Measurements from ENCODE around the gene MYD88. TPM values are rescaled to one million over a fixed set of nuclear protein-coding genes. Genes with fewer than 3 reads are reported as not detected.
"Not testable (repeated sequence)": the region's sequence is repeated elsewhere in the genome, so short reads cannot be mapped to it uniquely, and the experiment has no call there.

MYD88 gene
- total RNA-seq, 1 experiment from 2014 or later = 5.2 TPM

- H3K4me1 ChIP-seq (replicated peaks) = no peaks in the 10 kb centered on the region
- H3K27me3 ChIP-seq (replicated peaks) = no peaks in the 10 kb centered on the region
- H3K27ac ChIP-seq = no peak overlapping the region
- H3K9me3 ChIP-seq (replicated peaks) = no peaks in the 10 kb centered on the region
- H3K36me3 ChIP-seq = peaks cover 88% of the 10 kb centered on the region
- no peak for DNase-seq (ENCODE audit: low read depth in 1 of 2, low spot score in 2 of 2)
- no peak overlapping the region for H3K4me3 ChIP-seq
Observed at GRCh38 chr3:38125305-38126120, 12.9 kb upstream of the MYD88 start.

- Histone ChIP-seq H3K4me3 (no peak overlapping the region), H3K4me1 (replicated peaks) (no peaks in the 10 kb centered on the region), H3K36me3 (peaks cover 89% of the 10 kb centered on the region), H3K27me3 (replicated peaks) (no peaks in the 10 kb centered on the region), H3K27ac (no peak overlapping the region), H3K9me3 (replicated peaks) (no peaks in the 10 kb centered on the region)
- DNase-seq (ENCODE audit: low read depth in 1 of 2, low spot score in 2 of 2) = peak in 1 of 2 experiments; percentile 25
Observed at GRCh38 chr3:38126121-38126892, 12.2 kb upstream of the MYD88 start.

DNA sequence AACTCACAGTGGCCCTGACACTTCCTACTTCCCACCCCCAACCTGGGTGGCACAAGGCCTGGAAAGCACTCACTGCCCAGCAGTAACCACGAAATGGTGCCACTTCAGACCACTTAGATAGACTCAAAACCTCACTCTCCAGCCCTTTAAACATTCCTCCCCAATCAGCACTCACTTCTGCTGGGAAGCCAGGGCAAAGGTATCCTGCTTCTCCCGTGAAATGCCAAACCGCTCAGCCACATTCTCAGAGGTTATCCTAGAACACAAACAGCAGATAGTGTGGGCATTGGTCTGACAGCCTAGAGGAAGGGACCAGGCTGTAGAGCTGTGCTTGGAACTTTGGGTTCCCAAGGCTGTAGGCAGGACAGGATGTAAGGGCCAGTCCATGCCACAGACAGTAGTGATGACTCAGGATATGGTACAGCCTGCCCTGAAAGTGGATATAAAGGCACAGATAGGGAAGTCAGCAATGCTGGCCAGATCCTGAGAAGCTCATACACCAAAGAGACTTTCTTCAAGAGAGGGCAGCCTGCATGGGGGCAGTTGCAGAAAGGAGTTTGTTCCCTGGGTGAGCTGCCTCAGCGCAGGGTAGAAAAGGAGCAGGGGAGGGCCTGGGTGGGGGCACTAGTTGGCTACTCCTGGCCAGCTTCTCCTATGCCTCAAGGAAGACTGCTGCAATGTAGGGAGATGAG lies 10.7 kb upstream of the MYD88 start:
- peak in 1 of 2 experiments; percentile 23 for DNase-seq (ENCODE audit: low read depth in 1 of 2, low spot score in 2 of 2)
- H3K4me1 ChIP-seq (replicated peaks) = no peaks in the 10 kb centered on the region
- no peak overlapping the region for H3K27ac ChIP-seq
- no peaks in the 10 kb centered on the region for H3K27me3 ChIP-seq (replicated peaks)
- H3K36me3 ChIP-seq = peaks cover 88% of the 10 kb centered on the region
- H3K9me3 ChIP-seq (replicated peaks) = no peaks in the 10 kb centered on the region
- no peak overlapping the region for H3K4me3 ChIP-seq

GRCh38 chr3:38128303-38128655 lies 10.2 kb upstream of the MYD88 start:
- no peaks in the 10 kb centered on the region for H3K27me3 ChIP-seq (replicated peaks)
- peak in 1 of 2 experiments; percentile 8 for DNase-seq (ENCODE audit: low read depth in 1 of 2, low spot score in 2 of 2)
- no peaks in the 10 kb centered on the region for H3K4me1 ChIP-seq (replicated peaks)
- H3K36me3 ChIP-seq = peaks cover 83% of the 10 kb centered on the region
- no peak overlapping the region for H3K27ac ChIP-seq
- no peaks in the 10 kb centered on the region for H3K9me3 ChIP-seq (replicated peaks)
- no peak overlapping the region for H3K4me3 ChIP-seq

GRCh38 chr3:38129058-38129457 lies 9.4 kb upstream of the MYD88 start:
- Histone ChIP-seq H3K4me3 (no peak overlapping the region), H3K9me3 (replicated peaks) (no peaks in the 10 kb centered on the region), H3K36me3 (peaks cover 88% of the 10 kb centered on the region), H3K27me3 (replicated peaks) (no peaks in the 10 kb centered on the region), H3K4me1 (replicated peaks) (no peaks in the 10 kb centered on the region), H3K27ac (no peak overlapping the region)
- no peak for DNase-seq (ENCODE audit: low read depth in 1 of 2, low spot score in 2 of 2)

- Histone ChIP-seq H3K4me3 (no peak overlapping the region), H3K27me3 (replicated peaks) (no peaks in the 10 kb centered on the region), H3K4me1 (replicated peaks) (no peaks in the 10 kb centered on the region; the same call in 1 of the 2 replicates), H3K9me3 (replicated peaks) (no peaks in the 10 kb centered on the region), H3K36me3 (peaks cover 79% of the 10 kb centered on the region), H3K27ac (no peak overlapping the region)
- DNase-seq (ENCODE audit: low read depth in 1 of 2, low spot score in 2 of 2) = no peak
Observed at GRCh38 chr3:38130631-38131065, 7.8 kb upstream of the MYD88 start.

DNA sequence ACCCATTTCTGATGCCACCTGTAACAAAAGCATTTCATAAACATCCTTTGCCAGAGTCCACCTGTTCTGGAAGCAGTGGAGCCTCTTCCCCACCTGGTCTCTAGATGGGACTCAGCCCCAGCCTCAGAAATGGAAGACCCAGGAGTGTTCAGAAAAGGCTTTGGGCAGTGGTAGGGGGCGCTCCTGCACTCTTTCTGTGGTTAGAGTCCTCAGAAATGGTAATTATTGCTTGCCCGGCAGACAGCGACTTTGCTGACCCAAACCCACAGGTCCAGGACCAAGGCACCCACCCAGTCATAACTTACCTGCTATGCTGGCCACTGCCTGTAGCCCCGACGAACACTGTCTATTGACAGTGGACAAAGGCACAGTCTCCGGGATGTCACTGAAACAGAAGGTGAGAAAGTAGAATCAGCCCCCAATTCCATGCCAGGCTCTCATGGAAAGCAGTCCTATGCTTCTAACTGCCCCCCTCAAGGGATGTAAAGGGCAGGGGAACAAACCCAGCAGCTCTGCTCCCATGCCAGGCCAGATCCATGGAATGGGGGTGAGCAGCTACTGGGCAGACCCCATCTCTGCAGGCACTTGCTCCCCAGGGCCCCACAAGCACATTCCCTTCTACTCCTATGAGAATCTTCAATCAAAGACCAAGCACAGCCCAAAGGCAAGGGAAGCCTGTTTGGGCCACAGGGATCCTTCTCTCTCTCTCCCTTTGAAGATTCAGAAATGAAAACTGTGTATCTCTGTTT lies 6.7 kb upstream of the MYD88 start:
- no peak overlapping the region for H3K4me3 ChIP-seq
- H3K4me1 ChIP-seq (replicated peaks) = no peaks in the 10 kb centered on the region; the same call in 1 of the 2 replicates
- H3K9me3 ChIP-seq (replicated peaks) = no peaks in the 10 kb centered on the region
- no peak for DNase-seq (ENCODE audit: low read depth in 1 of 2, low spot score in 2 of 2)
- no peaks in the 10 kb centered on the region for H3K27me3 ChIP-seq (replicated peaks)
- no peak overlapping the region for H3K27ac ChIP-seq
- peaks cover 67% of the 10 kb centered on the region for H3K36me3 ChIP-seq

- Histone ChIP-seq H3K4me1 (replicated peaks) (peaks cover 8% of the 10 kb centered on the region), H3K36me3 (peaks cover 55% of the 10 kb centered on the region), H3K4me3 (no peak overlapping the region), H3K27me3 (replicated peaks) (no peaks in the 10 kb centered on the region), H3K27ac (no peak overlapping the region), H3K9me3 (replicated peaks) (no peaks in the 10 kb centered on the region)
- no peak for DNase-seq (ENCODE audit: low read depth in 1 of 2, low spot score in 2 of 2)
Observed at GRCh38 chr3:38133209-38133556, 5.3 kb upstream of the MYD88 start.

DNA sequence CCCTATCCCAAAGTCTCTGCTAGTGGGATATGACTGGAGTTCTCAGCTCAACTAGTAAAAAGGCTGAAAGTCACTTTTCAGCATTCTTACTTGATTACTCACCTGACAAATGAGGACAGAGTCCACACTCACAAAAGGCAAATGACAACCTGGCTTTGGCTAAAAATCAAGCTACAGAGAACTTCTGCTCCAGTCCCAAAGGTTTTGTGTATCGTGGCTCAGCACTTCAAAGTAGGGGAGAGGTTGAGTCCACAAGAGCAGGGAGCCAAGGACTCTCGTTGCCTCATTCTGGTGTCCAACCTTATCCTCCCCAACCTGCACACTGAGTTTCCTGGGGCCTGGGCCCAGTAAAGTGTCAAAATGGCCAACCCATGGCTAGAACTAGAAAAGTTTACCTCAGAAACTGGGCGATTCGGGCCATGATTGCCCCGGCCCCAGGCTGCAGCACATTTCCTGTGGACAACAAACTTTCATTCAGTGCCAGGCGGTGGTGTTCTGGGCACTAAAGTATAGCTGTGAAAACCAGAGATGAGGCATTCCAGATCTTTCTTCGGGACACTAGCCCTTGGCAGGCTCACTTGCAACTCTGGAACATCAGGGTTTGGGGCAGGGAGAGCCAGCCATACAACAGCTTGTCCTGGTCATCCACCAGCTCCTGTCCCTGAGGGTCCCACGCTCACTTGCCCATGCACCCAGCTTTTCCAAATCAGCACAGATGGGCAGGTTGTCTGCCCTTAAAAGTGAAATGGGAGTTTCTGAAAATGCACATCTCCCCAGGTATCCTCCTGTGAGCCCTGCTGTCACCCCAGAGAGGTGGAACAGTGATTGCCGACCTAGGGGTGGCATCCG lies 4.7 kb upstream of the MYD88 start:
- Histone ChIP-seq H3K4me1 (replicated peaks) (peaks cover 11% of the 10 kb centered on the region), H3K36me3 (peaks cover 49% of the 10 kb centered on the region), H3K27ac (no peak overlapping the region), H3K4me3 (no peak overlapping the region), H3K27me3 (replicated peaks) (no peaks in the 10 kb centered on the region), H3K9me3 (replicated peaks) (no peaks in the 10 kb centered on the region)
- DNase-seq (ENCODE audit: low read depth in 1 of 2, low spot score in 2 of 2) = no peak

GRCh38 chr3:38134517-38135143 lies 3.8 kb upstream of the MYD88 start:
- peaks cover 18% of the 10 kb centered on the region for H3K4me1 ChIP-seq (replicated peaks)
- H3K27ac ChIP-seq; DNase-seq (ENCODE audit: low read depth in 1 of 2, low spot score in 2 of 2): not testable (repeated sequence)

GRCh38 chr3:38135621-38136277 lies 2.7 kb upstream of the MYD88 start:
- not testable (repeated sequence) for H3K9me3 ChIP-seq (replicated peaks); H3K27ac ChIP-seq; DNase-seq (ENCODE audit: low read depth in 1 of 2, low spot score in 2 of 2); H3K27me3 ChIP-seq (replicated peaks)
- H3K4me3 ChIP-seq = peak overlapping the region; percentile 83
- peaks cover 20% of the 10 kb centered on the region for H3K4me1 ChIP-seq (replicated peaks)
- peaks cover 30% of the 10 kb centered on the region for H3K36me3 ChIP-seq

More at GRCh38 chr3:38134517-38135143, 3.8 kb upstream of the MYD88 start:
- H3K9me3 ChIP-seq (replicated peaks); H3K27me3 ChIP-seq (replicated peaks); H3K4me3 ChIP-seq: not testable (repeated sequence)
- peaks cover 41% of the 10 kb centered on the region for H3K36me3 ChIP-seq

- DNase-seq (ENCODE audit: low read depth in 1 of 2, low spot score in 2 of 2) = no peak
- Histone ChIP-seq H3K9me3 (replicated peaks) (no peaks in the 10 kb centered on the region), H3K27ac (no peak overlapping the region), H3K36me3 (peaks cover 30% of the 10 kb centered on the region), H3K27me3 (replicated peaks) (no peaks in the 10 kb centered on the region), H3K4me3 (peak overlapping the region; percentile 83), H3K4me1 (replicated peaks) (peaks cover 20% of the 10 kb centered on the region)
Observed at GRCh38 chr3:38136393-38136776, 2.1 kb upstream of the MYD88 start.

Measured in SJSA1 (cell line).